Epithelial cell of esophagus (primary cell): ENCODE data around the gene RGS10.

ENCODE experiments used
- DNase-seq: peaks from one replicate; pipeline ENCODE4 v3.0.0; 2010; ENCODE audit warnings: low read depth
- H3K4me3 ChIP-seq: 2 replicates; pipeline ENCODE4 v1.5.1; 2011; ENCODE audit warnings: mild to moderate bottlenecking, low read length, control low read depth
- TF ChIP-seq, protein P1 (sequence below): IDR thresholded peaks from 2 replicates; pipeline ENCODE4 v1.5.1; 2011; ENCODE audit warnings: low read depth, mild to moderate bottlenecking, low read length, control low read depth, inconsistent platforms; ENCODE audit not compliant: insufficient read depth; ENCODE audit errors: missing control alignments

RGS10 gene

DNA sequence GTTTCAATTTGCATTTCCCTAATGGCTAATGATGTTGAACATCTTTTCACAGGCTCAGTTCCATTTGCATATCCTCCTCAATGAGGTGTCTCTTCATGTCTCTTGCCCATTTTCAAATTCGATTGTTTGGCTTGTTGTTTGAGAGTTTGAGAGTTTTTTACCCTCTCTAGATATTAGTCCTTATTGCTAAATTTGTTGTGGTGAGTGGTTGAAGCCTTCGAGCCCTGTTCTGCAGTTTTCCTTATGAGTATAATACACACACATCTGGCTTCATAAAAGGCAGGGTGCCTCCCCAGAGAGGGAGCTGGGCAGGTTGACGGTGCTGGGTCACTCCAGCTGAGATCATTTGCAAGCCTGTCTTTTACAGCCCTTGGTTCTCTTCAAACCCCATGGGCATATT lies 65.1 kb downstream of the RGS10 start:
- H3K4me3 ChIP-seq, result no peak overlapping the region
- no peak for DNase-seq
- TF ChIP-seq, protein P1, sequence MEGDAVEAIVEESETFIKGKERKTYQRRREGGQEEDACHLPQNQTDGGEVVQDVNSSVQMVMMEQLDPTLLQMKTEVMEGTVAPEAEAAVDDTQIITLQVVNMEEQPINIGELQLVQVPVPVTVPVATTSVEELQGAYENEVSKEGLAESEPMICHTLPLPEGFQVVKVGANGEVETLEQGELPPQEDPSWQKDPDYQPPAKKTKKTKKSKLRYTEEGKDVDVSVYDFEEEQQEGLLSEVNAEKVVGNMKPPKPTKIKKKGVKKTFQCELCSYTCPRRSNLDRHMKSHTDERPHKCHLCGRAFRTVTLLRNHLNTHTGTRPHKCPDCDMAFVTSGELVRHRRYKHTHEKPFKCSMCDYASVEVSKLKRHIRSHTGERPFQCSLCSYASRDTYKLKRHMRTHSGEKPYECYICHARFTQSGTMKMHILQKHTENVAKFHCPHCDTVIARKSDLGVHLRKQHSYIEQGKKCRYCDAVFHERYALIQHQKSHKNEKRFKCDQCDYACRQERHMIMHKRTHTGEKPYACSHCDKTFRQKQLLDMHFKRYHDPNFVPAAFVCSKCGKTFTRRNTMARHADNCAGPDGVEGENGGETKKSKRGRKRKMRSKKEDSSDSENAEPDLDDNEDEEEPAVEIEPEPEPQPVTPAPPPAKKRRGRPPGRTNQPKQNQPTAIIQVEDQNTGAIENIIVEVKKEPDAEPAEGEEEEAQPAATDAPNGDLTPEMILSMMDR, result no peak

DNA sequence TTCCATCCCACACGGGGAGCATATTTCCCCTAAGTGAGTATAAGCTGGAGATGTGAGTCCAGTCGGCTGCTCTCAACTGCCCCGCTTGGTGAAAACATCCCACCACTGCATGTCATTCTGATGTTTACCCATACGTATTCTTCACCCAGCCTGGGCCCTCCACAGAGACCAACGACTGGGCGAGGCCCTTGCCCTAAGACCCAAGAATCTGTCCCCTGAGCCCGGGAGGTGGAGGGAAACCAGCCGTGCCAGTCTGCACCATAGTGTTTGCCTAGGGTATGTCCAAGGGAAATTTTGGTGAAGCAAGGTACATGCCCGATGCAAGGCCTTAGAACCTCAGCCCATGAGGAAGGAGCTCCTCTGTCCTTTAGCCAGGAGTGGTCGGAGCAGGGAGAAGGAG lies 67.9 kb downstream of the RGS10 start:
- H3K4me3 ChIP-seq, result no peak overlapping the region
- TF ChIP-seq, protein P1, result no peak
- no peak for DNase-seq

DNA sequence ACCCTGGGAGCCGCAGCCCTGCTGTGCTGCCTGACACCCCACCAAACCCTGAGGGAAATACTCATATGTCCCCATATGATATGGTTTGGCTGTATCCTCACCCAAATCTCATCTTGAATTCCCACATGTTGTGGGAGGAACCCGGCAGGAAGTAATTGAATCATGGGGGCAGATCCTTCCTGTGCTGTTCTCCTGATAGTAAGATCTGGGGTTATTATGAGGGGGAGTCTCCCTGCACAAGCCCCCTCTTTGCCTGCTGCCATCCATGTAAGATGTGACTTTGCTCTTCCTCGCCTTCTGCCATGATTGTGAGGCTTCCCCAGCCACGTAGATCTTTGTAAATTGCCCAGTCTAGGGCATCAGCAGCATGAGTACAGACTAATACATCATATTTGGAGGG lies 68.7 kb downstream of the RGS10 start:
- TF ChIP-seq, protein P1, result no peak
- H3K4me3 ChIP-seq, result no peak overlapping the region
- no peak for DNase-seq

DNA sequence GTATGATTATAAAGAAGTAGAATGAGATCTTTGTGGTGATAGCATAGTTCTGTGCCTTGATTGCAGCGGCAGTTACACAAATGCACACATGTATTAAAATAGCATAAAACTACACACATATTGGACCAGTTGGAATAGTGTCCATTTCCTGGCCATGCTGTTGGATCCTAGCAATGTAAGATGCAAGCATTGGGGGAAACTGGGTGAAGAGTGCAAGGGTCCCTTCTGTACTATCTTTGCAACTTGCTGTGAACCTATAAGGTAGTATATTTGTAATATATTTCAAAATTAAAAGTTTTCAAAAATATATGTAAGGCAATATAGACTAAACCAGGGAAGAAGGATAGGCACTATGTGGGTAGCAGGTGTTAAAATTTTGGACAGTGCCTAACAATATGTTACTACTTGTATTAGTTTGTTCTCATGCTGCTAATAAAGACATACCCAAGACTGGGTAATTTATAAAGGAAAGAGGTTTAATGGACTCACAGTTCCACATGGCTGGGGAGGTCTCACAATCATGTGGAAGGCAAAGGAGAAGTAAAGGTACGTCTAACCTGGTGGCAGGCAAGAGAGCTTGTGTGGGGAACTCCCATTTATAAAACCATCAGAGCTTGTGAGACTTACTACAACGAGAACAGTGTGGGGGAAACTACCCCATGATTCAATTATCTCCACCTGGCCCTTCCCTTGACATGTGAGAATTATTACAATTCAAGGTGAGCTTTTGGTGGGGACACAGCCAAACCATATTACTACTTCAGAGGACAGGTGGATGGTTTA lies 71.4 kb downstream of the RGS10 start:
- DNase-seq, result no peak
- TF ChIP-seq, protein P1, result no peak
- no peak overlapping the region for H3K4me3 ChIP-seq

DNA sequence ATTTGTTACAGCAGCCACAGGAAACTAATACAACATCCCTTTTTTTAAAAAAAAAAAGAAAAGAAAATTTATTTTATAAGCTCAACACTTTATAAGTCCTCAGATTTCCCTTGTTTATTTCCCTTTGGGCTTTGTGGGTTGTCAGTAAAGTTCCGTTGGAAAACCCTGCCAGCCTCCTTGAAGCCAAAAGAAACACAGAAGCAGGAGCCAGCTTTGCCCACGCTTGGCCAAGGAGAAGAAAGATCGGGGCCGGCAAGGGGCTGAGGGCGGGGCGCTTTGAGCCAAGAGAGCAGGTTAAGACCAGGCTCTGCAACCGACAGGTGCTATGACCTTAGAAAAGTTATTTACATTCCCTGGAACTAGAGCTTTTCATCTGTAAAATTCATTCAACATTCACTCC lies 72.7 kb downstream of the RGS10 start:
- no peak overlapping the region for H3K4me3 ChIP-seq
- TF ChIP-seq, protein P1, result no peak
- DNase-seq, result no peak

DNA sequence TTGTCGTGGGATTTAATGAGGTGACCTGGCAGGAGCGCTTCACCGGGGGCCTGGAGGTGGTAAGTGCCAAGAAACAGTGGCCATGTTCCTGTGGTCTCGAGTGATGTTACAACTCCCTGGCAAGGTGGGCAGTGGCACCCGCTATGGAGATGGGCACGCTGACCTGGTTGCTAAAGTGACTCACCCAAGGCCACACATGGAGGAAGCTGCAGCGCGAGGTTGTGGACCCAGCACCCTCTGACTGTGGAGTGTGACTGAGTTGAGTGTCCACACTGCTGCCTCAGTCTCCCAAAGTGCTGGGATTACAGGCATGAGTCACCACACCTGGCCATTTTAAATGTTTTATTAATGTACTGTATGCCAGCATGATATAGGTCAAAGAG lies 73.2 kb downstream of the RGS10 start:
- no peak overlapping the region for H3K4me3 ChIP-seq
- TF ChIP-seq, protein P1, result no peak
- no peak for DNase-seq
